HUES6 (cell line): ENCODE results near the gene GLIS1.

Experiments used
- H3K27ac ChIP-seq: 2 replicates; pipeline ENCODE4 v1.7.0; 2013; ENCODE audit warnings: low read depth, mild to moderate bottlenecking, low read length, inconsistent platforms
- H3K27me3 ChIP-seq: 2 replicates; pipeline ENCODE4 v1.6.1; 2013; ENCODE audit warnings: low read length; ENCODE audit not compliant: control insufficient read depth, insufficient read depth
- H3K36me3 ChIP-seq: 2 replicates; pipeline ENCODE4 v1.6.1; 2013; ENCODE audit warnings: low read length; ENCODE audit not compliant: control insufficient read depth, insufficient read depth
- H3K4me1 ChIP-seq: 2 replicates; pipeline ENCODE4 v1.6.1; 2013; ENCODE audit warnings: low read length; ENCODE audit not compliant: control insufficient read depth, insufficient read depth
- H3K4me3 ChIP-seq: 2 replicates; pipeline ENCODE4 v1.5.1; 2013; ENCODE audit warnings: low read depth, low read length
- H3K9ac ChIP-seq: one replicate; pipeline ENCODE4 v1.6.1; 2013; ENCODE audit warnings: mild to moderate bottlenecking, low read length
- H3K9me3 ChIP-seq: 2 replicates; pipeline ENCODE4 v1.6.1; 2013; ENCODE audit warnings: low read depth, low read length; ENCODE audit not compliant: control insufficient read depth, insufficient read depth

The GLIS1 gene

DNA sequence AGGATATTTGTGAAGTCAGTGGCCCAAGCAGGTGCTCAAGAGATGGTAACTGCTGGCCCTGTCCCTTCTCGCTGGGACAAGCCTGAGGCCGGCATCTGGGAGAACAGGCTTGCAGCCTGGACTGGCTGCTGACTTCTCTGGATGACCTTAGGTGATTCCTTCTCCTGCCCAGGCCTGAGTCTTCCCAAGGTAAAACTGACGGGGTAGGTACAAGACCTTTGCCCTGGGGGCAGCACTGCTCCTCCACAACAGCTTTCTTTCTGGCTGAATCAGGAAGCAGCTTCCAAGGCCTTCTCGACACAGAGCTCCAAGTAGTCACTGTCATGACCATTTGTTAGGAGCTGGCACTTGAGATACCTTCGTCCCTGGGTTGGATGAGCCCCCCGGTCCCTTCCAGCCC lies 220.2 kb downstream of the GLIS1 start:
- Histone ChIP-seq H3K36me3 (no peaks in the 10 kb centered on the region), H3K4me1 (peaks cover 5% of the 10 kb centered on the region; the same call in 1 of the 2 replicates), H3K4me3 (no peak overlapping the region), H3K27me3 (no peaks in the 10 kb centered on the region), H3K27ac (no peak overlapping the region), H3K9ac (no peak overlapping the region), H3K9me3 (no peaks in the 10 kb centered on the region)

DNA sequence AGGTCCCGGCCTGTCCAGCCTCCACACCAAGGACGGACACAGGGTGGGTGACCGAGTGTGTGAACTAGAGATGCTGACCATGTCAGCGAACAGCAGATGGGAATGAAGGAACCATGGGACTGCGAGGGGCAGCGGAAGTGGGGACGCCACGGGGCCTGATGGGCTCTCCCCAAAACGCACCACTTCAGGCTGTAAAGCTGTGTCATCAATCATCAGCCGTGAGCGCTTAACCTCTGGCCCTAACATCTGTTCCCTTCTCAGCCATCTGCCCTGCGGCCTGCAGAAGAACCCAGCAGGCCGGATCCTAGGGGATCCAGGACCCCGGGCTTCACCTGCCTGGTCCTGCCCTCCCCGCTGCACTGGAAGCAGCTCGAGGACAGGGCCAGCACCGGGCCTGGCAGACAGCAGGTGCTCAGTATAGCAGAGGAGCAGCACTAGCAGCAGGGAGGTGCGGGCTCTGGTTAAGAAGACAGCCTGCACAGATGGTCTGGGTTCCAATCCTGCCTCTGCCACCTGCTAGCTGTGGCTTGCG lies 221.1 kb downstream of the GLIS1 start:
- Histone ChIP-seq H3K27ac (no peak overlapping the region), H3K4me1 (peaks cover 5% of the 10 kb centered on the region; the same call in 1 of the 2 replicates), H3K36me3 (no peaks in the 10 kb centered on the region), H3K4me3 (no peak overlapping the region), H3K9ac (no peak overlapping the region), H3K27me3 (no peaks in the 10 kb centered on the region), H3K9me3 (no peaks in the 10 kb centered on the region)

DNA sequence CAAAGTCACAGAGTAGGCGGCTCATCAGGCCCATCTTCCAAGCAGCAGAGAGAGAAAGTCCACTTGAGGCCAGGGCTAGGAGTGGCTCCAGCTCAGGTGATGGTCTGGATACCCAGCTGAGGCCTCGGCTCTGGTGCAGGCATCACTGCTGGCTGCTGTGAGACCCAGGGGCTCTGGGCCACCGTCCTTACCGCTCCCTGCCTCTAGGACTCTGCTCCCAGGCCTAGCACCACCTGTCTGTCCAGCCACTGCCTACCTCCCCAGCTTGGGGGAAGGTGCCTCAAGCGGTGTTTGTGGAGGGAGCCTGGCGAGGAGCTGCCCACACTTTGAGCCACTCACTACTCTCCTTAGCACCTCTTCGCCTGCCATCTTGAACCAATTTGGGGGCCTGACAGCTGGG lies 221.9 kb downstream of the GLIS1 start:
- H3K27me3 ChIP-seq = no peaks in the 10 kb centered on the region
- H3K4me1 ChIP-seq = peaks cover 5% of the 10 kb centered on the region; the same call in 1 of the 2 replicates
- no peak overlapping the region for H3K9ac ChIP-seq
- H3K4me3 ChIP-seq = no peak overlapping the region
- H3K36me3 ChIP-seq = no peaks in the 10 kb centered on the region
- no peak overlapping the region for H3K27ac ChIP-seq
- no peaks in the 10 kb centered on the region for H3K9me3 ChIP-seq

DNA sequence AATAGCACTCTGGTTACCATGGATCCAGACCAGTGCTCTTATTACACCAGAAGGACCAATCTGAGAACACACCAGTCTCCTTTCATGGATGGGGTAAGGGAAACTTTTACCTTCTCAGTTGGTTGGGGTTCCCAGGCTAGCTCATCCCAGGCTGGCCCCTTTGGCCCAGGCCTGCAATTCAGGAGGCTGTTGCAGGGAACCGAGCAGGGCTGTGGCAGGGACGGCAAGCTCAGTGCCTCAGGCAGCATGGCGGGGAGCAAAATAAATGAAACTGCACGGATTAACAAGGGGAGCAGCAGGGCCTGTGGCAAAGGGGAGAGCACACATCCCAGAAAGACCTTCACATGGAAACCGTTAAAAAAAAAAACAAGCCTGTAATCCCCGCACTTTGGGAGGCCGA lies 222.8 kb downstream of the GLIS1 start:
- Histone ChIP-seq H3K36me3 (no peaks in the 10 kb centered on the region), H3K4me3 (no peak overlapping the region), H3K9me3 (no peaks in the 10 kb centered on the region), H3K27ac (no peak overlapping the region), H3K27me3 (no peaks in the 10 kb centered on the region), H3K4me1 (peaks cover 5% of the 10 kb centered on the region; the same call in 1 of the 2 replicates), H3K9ac (no peak overlapping the region)

DNA sequence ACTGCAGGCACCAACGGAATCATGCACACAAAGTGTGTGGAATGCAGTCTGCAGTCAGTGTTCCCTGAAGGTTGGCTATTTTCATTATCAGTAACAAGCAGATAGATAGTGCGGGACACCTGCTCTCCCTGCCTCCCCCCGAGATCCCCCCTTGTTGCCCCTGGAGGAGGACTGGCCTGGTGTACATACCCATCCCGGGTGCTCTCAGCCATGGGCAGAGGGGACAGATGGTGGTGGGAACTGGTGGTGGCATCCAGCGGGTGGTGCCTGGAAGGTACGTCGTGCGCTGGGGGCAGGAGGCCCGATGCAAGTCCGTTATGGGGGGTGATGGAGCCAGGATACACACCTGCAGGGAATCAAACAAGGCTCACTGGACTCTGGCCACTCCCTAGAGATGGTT lies 224.5 kb downstream of the GLIS1 start:
- Histone ChIP-seq H3K4me3 (no peak overlapping the region), H3K9ac (no peak overlapping the region), H3K9me3 (no peaks in the 10 kb centered on the region), H3K4me1 (peaks cover 7% of the 10 kb centered on the region; the same call in 1 of the 2 replicates), H3K27me3 (no peaks in the 10 kb centered on the region), H3K36me3 (no peaks in the 10 kb centered on the region), H3K27ac (no peak overlapping the region)

DNA sequence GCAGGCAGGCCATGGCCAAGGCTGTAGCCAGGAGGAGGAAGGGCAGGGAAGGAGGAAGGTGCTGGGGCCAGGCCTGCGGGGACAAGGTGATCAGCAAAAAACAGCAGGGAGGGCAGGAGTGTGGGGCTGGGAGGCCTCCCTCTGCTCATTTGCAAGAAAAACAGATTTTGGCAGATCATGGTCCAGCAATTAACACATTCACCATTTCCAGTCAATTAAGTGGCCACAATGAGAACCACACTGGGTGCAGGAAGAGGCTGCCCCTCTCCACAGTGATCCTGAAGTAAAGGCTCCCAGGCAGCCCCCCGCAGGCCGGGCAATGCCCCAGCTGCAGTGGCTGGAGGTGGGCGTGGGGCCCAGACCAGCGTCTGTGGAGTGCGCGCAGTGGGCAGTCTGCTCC lies 225.1 kb downstream of the GLIS1 start:
- Histone ChIP-seq H3K9me3 (no peaks in the 10 kb centered on the region), H3K4me3 (no peak overlapping the region), H3K36me3 (no peaks in the 10 kb centered on the region), H3K4me1 (peaks cover 8% of the 10 kb centered on the region; the same call in 1 of the 2 replicates), H3K9ac (no peak overlapping the region), H3K27me3 (no peaks in the 10 kb centered on the region), H3K27ac (no peak overlapping the region)

DNA sequence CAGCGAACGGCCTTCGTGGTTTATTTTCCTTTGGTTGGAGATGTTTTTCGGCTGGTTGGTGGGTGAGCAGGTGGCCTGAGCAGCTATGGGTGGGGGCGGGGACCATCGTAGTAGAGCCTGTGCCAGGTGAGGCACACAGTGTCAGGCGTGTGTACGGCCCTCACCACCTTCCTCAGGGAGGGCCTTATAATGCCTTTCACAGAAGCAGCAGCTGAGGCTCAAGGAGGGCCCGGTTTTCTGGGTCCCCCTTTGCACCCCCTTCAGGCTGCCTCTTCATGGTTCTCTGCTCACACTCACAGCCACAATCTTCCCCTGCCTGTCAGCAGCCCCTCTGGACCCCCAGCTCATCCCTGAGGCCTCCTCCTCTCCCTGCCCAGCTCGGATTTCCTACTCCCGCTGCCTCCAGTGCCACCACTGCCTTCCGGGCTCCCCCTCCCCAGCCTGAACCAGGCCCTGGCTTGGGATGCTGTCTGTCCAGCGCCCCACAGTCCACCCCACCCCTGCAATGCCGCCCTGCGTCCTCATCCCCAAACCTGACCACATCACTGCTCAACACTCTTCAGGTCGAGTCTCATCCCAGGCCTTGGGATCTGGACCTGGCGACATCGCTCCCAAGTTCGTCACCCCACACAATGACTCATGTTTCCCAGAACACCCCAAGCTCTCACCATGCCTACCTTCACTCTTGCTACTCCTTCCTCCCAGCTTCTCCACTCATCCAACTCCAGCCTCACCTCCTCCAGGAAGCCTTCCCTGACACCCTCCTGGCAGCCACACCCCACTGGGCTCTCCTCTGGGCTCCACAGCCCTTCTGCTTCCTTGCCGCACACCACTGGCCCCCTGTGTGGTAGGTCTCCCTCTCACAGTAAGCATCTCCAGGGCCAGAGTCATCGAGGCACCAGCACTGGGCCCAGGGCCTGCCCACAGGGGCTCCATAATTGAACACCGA lies 225.9 kb downstream of the GLIS1 start:
- no peak overlapping the region for H3K4me3 ChIP-seq
- H3K27ac ChIP-seq = no peak overlapping the region
- no peaks in the 10 kb centered on the region for H3K27me3 ChIP-seq
- no peaks in the 10 kb centered on the region for H3K9me3 ChIP-seq
- H3K36me3 ChIP-seq = no peaks in the 10 kb centered on the region
- no peak overlapping the region for H3K9ac ChIP-seq
- H3K4me1 ChIP-seq = peaks cover 11% of the 10 kb centered on the region; the same call in 1 of the 2 replicates

DNA sequence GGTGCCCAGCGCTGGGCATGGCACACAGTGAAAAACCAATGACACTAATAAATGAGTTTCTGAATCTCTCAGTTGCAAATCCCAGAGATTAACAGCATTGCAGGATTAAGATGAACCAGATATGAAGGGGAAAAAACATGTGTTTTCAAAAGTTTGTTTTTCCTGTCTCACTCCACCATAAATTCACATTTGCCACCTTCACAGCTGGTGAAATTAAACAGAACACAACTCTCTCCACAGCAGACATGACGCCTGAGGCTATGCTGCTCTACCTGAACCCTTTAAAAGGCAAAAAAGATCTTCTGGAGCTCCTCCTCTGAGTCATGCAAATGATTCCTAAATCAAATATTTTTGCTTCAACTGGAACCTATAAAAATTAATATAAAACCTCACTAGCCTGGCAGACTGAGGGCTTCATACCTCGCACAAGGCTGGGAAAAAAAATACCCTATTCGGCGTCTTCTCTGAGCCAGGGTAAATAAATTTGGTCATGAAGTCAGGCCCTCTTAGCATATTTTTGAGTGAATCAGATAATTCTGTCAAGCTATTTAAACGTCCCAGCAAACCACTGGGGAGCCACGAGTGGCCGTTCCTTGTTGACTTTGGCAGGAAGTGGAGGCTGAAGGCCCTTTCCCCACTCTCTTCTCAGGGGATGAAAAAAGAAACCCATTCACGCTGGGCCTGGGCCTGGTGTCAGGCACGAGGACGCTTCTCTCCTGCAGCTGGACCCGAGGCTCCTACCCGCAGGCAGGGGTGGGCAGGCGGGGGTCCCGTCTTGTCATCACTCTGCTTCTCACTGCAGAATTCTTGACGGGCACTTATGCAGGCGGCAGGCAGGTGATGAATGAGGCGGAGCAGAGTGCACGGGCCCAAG lies 226.8 kb downstream of the GLIS1 start:
- H3K27me3 ChIP-seq = no peaks in the 10 kb centered on the region
- no peak overlapping the region for H3K27ac ChIP-seq
- H3K36me3 ChIP-seq = no peaks in the 10 kb centered on the region
- peaks cover 21% of the 10 kb centered on the region; the same call in 1 of the 2 replicates for H3K4me1 ChIP-seq
- no peak overlapping the region for H3K9ac ChIP-seq
- no peaks in the 10 kb centered on the region for H3K9me3 ChIP-seq
- no peak overlapping the region for H3K4me3 ChIP-seq

DNA sequence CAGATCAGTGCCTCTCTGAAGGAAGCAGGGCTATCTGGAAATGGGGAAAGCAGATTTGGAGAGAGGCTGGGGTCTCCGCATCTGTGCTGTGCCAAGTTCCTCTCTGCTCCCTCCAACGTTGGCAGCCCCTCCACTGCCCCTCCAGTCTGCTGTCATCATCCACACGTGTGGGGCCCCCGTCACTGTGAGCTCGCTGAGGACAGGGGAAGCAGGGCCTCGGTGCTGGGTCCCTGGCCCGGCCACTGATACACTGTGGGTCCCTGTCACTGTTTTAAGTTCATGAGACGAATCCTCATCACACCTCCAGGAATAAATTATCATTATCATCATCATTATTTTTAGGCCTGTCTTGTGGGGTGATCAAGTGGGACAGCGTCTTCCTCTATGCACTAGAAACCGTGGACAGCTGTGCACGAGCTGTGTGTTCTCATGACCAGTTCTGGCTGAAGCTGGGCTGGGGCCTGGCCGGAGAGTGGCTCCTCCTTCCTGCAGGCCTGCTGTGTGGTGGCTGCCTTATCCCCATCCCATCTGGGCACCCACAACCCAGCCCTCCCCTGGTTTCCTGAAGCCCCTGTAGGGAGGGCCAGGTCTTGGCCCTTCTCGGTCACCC lies 227.5 kb downstream of the GLIS1 start:
- Histone ChIP-seq H3K9ac (no peak overlapping the region), H3K27me3 (no peaks in the 10 kb centered on the region), H3K4me3 (no peak overlapping the region), H3K27ac (no peak overlapping the region), H3K4me1 (peaks cover 22% of the 10 kb centered on the region; the same call in 1 of the 2 replicates), H3K36me3 (no peaks in the 10 kb centered on the region), H3K9me3 (no peaks in the 10 kb centered on the region)

DNA sequence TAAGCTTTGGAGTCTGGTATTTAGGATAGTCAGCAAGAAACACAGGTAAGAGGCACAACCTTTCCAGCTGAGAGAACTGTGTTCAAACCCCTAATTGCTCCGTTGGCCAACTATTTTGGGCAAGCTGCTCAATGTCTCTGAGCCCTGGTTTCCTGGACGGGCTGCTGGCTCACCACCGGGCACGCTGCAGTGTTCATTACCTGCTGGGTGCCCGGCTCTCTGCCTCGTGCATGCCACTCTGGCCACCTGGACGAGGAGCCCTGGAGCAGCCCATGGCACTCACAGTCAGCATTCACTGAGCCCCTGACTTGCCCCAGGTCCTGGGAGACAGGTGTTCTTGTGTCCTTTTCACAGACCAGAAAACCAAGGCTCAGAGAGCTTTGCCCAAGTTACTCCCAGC lies 228.7 kb downstream of the GLIS1 start:
- H3K27ac ChIP-seq = no peak overlapping the region
- H3K4me3 ChIP-seq = no peak overlapping the region
- no peak overlapping the region for H3K9ac ChIP-seq
- no peaks in the 10 kb centered on the region for H3K9me3 ChIP-seq
- peaks cover 27% of the 10 kb centered on the region; the same call in 1 of the 2 replicates for H3K4me1 ChIP-seq
- H3K36me3 ChIP-seq = no peaks in the 10 kb centered on the region
- no peaks in the 10 kb centered on the region for H3K27me3 ChIP-seq
